OCI-LY3 (cell line): ENCODE measurements around the gene IGF2.
A peak's percentile ranks its signal among the peaks of the same experiment; 100 is the strongest.

ENCODE experiments used
- H2AFZ ChIP-seq: fragments of 200-600, 300-600 bp; shearing (Covaris generic); 2 replicates; pipeline ENCODE4 v1.6.0; 2014; ENCODE audit warnings: antibody characterized with exemption, low read depth, low read length
- H3K27ac ChIP-seq: fragments of 200-600, 300-600 bp; sonication (generic); 2 replicates; pipeline ENCODE4 v1.5.1; 2014; ENCODE audit warnings: mild to moderate bottlenecking, low read length, moderate library complexity, mixed read lengths
- H3K27me3 ChIP-seq: fragments of 200-600, 300-600 bp; sonication (generic); 2 replicates; pipeline ENCODE4 v1.6.1; 2014; ENCODE audit warnings: low read depth, low read length, mixed read lengths
- H3K36me3 ChIP-seq: fragments of 200-600, 300-600 bp; sonication (generic); replicated peaks from 2 replicates; pipeline ENCODE3; 2014; ENCODE audit warnings: low read depth, low read length, mixed read lengths
- H3K4me1 ChIP-seq: fragments of 300-600, 200-600 bp; sonication (generic); 2 replicates; pipeline ENCODE4 v1.6.1; 2014; ENCODE audit warnings: low read length, mixed read lengths
- H3K4me2 ChIP-seq: fragments of 200-600, 300-600 bp; sonication (generic); 2 replicates; pipeline ENCODE4 v1.6.1; 2014; ENCODE audit warnings: low read length, mixed read lengths
- H3K4me3 ChIP-seq: fragments of 300-600, 200-600 bp; sonication (generic); 2 replicates; pipeline ENCODE4 v1.5.1; 2014; ENCODE audit warnings: antibody characterized with exemption, mild to moderate bottlenecking, low read length, moderate library complexity
- H3K79me2 ChIP-seq: fragments of 300-600, 200-600 bp; shearing (Covaris generic); 2 replicates; pipeline ENCODE4 v1.6.1; 2014; ENCODE audit warnings: mild to moderate bottlenecking, low read length, mixed read lengths
- H3K9ac ChIP-seq: fragments of 300-600, 200-600 bp; shearing (Covaris generic); 2 replicates; pipeline ENCODE4 v1.6.0; 2014; ENCODE audit warnings: mild to moderate bottlenecking, low read length, moderate library complexity
- H3K9me3 ChIP-seq: fragments of 200-600, 300-600 bp; shearing (Covaris generic); 2 replicates; pipeline ENCODE4 v1.6.1; 2014; ENCODE audit warnings: low read length, mixed read lengths; ENCODE audit not compliant: insufficient read depth
- H4K20me1 ChIP-seq: fragments of 200-600, 300-600 bp; sonication (generic); 2 replicates; pipeline ENCODE4 v1.6.1; 2016; ENCODE audit warnings: low read length, mixed read lengths; ENCODE audit not compliant: insufficient read depth
- EZH2phosphoT487 ChIP-seq: fragments of 200-600 bp; shearing (Covaris generic); IDR thresholded peaks from 2 replicates; pipeline ENCODE4 v1.6.1; 2018; ENCODE audit warnings: antibody characterized with exemption, mixed run types, low read depth
- TF ChIP-seq, protein P1 (sequence below): fragments of 200-600, 300-600 bp; sonication (generic); IDR thresholded peaks from 2 replicates; pipeline ENCODE4 v1.5.1; 2014; ENCODE audit warnings: antibody characterized with exemption, low read length, low read depth

IGF2 gene

DNA sequence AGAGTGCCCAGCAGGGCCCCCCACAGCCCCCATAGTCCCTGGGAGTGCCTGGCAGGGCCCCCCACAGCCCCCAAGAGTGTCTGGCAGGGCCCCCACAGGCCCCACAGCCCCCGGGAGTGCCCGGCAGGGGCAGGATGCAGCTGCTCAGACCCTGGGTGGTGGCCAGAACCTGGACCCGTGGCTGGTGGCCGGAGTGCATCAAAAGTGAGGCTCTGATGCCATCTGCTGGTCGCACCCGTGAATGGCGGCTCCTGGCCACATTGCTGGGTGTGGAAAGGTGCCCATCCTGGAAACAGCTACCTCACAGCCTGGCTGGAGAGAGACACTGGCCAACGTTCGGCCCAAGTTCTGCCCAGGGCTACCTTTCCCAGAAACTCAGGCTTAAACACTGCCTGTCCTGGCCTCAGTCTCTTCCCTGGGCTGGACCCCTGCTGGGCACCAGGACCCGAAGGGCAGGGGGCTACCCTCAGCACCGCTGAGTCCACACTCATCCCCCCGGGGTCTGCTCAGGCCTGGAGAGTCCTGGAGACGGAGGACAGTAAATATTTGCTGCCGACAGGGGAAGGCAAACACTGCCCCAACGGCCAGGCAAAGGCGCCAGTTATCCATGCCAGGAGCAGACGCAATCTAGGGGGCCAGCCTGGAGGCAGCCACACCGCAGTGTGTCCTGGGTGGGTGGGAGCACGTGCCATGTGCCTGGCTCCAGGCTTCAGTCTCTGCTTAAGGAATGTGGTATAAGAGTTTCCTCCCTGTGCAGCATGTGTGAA is 17.4 kb upstream of the IGF2 start:
- Histone ChIP-seq H3K9me3 (no peaks in the 10 kb centered on the region), H4K20me1 (no peaks in the 10 kb centered on the region), H3K4me2 (no peak overlapping the region), H3K4me1 (peaks cover 2% of the 10 kb centered on the region; the same call in 1 of the 2 replicates), H3K9ac (no peak overlapping the region), H3K36me3 (no peaks in the 10 kb centered on the region), H3K4me3 (no peak overlapping the region), H2AFZ (no peak overlapping the region), H3K27me3 (no peaks in the 10 kb centered on the region), H3K27ac (no peak overlapping the region), H3K79me2 (no peaks in the 10 kb centered on the region)
- TF ChIP-seq, protein P1, sequence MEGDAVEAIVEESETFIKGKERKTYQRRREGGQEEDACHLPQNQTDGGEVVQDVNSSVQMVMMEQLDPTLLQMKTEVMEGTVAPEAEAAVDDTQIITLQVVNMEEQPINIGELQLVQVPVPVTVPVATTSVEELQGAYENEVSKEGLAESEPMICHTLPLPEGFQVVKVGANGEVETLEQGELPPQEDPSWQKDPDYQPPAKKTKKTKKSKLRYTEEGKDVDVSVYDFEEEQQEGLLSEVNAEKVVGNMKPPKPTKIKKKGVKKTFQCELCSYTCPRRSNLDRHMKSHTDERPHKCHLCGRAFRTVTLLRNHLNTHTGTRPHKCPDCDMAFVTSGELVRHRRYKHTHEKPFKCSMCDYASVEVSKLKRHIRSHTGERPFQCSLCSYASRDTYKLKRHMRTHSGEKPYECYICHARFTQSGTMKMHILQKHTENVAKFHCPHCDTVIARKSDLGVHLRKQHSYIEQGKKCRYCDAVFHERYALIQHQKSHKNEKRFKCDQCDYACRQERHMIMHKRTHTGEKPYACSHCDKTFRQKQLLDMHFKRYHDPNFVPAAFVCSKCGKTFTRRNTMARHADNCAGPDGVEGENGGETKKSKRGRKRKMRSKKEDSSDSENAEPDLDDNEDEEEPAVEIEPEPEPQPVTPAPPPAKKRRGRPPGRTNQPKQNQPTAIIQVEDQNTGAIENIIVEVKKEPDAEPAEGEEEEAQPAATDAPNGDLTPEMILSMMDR, result peak; percentile 81
- no peak for TF ChIP-seq EZH2phosphoT487

DNA sequence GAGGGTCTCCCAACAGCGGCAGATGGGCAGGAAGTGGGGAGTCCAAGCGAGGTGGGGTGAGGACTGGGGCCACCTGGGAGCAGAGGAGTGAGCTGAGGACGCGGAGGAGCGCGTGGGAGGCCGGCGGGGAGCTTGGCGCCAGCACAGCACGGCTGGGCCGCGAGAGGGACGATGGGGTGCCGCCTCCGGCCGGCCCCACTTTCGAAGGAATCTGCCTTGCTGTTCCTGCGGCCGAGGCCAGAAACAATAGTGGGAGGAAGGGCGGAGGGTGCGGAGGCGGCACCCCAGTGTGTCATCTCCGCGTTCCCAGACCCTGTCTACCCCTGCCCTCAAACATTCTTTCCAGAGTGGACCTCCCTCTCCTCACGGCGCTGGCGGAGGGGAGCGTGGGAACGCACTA is 16.3 kb upstream of the IGF2 start:
- TF ChIP-seq EZH2phosphoT487, result no peak
- TF ChIP-seq, protein P1, result no peak

DNA sequence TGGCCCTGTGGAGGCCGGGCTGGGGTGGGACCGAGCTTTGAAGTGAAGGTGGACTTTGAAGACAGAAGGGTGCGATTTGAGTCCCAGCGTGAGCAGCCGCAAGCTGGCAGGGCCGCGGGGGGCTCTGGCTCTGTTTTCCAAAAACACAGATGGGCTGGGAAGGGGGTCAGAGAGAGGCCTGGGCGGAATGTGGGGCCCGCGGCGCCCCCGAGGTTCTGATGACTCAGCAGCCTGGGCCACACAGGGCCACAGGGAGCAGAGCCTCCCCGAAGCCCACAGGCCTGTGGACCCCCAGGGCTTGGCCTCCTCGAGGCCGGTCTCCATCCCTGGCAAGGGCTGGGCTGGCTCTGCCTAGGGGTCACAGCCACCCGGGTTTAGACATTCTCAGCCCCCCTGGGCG is 15.7 kb upstream of the IGF2 start:
- no peaks in the 10 kb centered on the region for H3K36me3 ChIP-seq
- no peak overlapping the region for H3K4me2 ChIP-seq
- H3K4me1 ChIP-seq, result peaks cover 3% of the 10 kb centered on the region; the same call in 1 of the 2 replicates
- TF ChIP-seq EZH2phosphoT487, result no peak
- TF ChIP-seq, protein P1, result no peak
- H3K27ac ChIP-seq, result no peak overlapping the region
- H2AFZ ChIP-seq, result no peak overlapping the region
- H3K9ac ChIP-seq, result no peak overlapping the region
- H4K20me1 ChIP-seq, result no peaks in the 10 kb centered on the region
- no peaks in the 10 kb centered on the region for H3K9me3 ChIP-seq
- H3K4me3 ChIP-seq, result no peak overlapping the region
- H3K79me2 ChIP-seq, result no peaks in the 10 kb centered on the region
- peaks cover 12% of the 10 kb centered on the region for H3K27me3 ChIP-seq

More for the DNA sequence above, 16.3 kb upstream of the IGF2 start:
- Histone ChIP-seq H3K9ac (no peak overlapping the region), H3K79me2 (no peaks in the 10 kb centered on the region), H3K27ac (no peak overlapping the region), H3K4me2 (no peak overlapping the region), H3K36me3 (no peaks in the 10 kb centered on the region), H3K27me3 (peaks cover 6% of the 10 kb centered on the region), H4K20me1 (no peaks in the 10 kb centered on the region), H3K4me1 (peaks cover 3% of the 10 kb centered on the region; the same call in 1 of the 2 replicates), H3K9me3 (no peaks in the 10 kb centered on the region), H2AFZ (no peak overlapping the region), H3K4me3 (no peak overlapping the region)

DNA sequence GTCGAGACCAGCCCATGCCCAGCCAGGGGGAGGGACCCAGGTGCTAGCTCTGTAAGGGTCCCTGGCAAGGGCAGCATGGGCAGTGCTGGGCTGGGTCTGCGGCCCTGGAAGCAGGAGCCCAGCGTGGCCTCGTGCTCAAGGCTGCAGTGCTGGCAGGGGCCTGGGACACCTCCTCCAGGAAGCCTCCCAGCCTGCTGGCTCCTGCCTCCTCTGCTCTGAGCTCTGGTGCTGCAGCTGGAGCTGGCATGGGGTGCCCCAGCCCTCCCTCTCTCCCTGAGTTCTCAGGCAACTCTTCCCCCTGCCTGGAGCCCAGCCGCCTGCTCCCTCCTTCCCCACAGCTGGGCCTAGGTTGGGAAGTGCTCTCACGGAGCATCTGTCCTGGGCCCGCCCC is 15.0 kb upstream of the IGF2 start:
- no peak overlapping the region for H3K27ac ChIP-seq
- no peak overlapping the region for H3K4me3 ChIP-seq
- H2AFZ ChIP-seq, result no peak overlapping the region
- H3K27me3 ChIP-seq, result peaks cover 19% of the 10 kb centered on the region
- H3K79me2 ChIP-seq, result no peaks in the 10 kb centered on the region
- H3K9ac ChIP-seq, result no peak overlapping the region
- no peaks in the 10 kb centered on the region for H3K36me3 ChIP-seq
- H3K4me2 ChIP-seq, result no peak overlapping the region
- TF ChIP-seq EZH2phosphoT487, result no peak
- TF ChIP-seq, protein P1, result no peak
- peaks cover 3% of the 10 kb centered on the region; the same call in 1 of the 2 replicates for H3K4me1 ChIP-seq
- H3K9me3 ChIP-seq, result no peaks in the 10 kb centered on the region
- no peaks in the 10 kb centered on the region for H4K20me1 ChIP-seq
